Measurements from ENCODE around the gene SOWAHA. TPM values are rescaled to one million over a fixed set of nuclear protein-coding genes. Genes with fewer than 3 reads are reported as not detected.

SOWAHA gene
- total RNA-seq, 1 experiment from 2014 or later: 3.7 TPM

- H3K9me3 Mint-ChIP-seq (ENCODE audit: unreplicated experiment): no peaks in the 10 kb centered on the region
- no peak overlapping the region for H3K27ac Mint-ChIP-seq (ENCODE audit: unreplicated experiment)
- intact Hi-C loops (cut with micrococcal nuclease; ENCODE audit: unreplicated experiment): no loop called here
- H3K4me3 ChIP-seq (ENCODE audit: low read depth, low read length): no peak overlapping the region
- no peaks in the 10 kb centered on the region; the same call in 1 of the 2 replicates for H3K36me3 ChIP-seq (ENCODE audit: control insufficient read depth, insufficient read depth, low read length)
- H3K27me3 Mint-ChIP-seq (ENCODE audit: insufficient read depth, unreplicated experiment): no peaks in the 10 kb centered on the region
- no peak overlapping the region for H3K4me3 Mint-ChIP-seq (ENCODE audit: unreplicated experiment)
- peaks cover 5% of the 10 kb centered on the region for H3K4me1 ChIP-seq
- ChIA-PET POLR2A (interaction anchor here (0.6 kb wide), 1 partner anchor 36 kb away, joined by 4 read pairs; no protein-coding TSS in a partner anchor), CTCF (no interaction called here)
- DNase-seq: no peak
- TF ChIP-seq, protein P1, sequence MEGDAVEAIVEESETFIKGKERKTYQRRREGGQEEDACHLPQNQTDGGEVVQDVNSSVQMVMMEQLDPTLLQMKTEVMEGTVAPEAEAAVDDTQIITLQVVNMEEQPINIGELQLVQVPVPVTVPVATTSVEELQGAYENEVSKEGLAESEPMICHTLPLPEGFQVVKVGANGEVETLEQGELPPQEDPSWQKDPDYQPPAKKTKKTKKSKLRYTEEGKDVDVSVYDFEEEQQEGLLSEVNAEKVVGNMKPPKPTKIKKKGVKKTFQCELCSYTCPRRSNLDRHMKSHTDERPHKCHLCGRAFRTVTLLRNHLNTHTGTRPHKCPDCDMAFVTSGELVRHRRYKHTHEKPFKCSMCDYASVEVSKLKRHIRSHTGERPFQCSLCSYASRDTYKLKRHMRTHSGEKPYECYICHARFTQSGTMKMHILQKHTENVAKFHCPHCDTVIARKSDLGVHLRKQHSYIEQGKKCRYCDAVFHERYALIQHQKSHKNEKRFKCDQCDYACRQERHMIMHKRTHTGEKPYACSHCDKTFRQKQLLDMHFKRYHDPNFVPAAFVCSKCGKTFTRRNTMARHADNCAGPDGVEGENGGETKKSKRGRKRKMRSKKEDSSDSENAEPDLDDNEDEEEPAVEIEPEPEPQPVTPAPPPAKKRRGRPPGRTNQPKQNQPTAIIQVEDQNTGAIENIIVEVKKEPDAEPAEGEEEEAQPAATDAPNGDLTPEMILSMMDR (IDR thresholded peaks at IDR 0.05; ENCODE audit: insufficient read depth in 1 of 2, low read depth in 1 of 2, low read length in 1 of 2, severe bottlenecking in 1 of 2, unreplicated experiment in 1 of 2): no peak
- no peaks in the 10 kb centered on the region for H3K27me3 ChIP-seq (replicated peaks; ENCODE audit: control insufficient read depth, insufficient read depth, low read length)
- no peaks in the 10 kb centered on the region for H3K9me3 ChIP-seq
- H3K36me3 Mint-ChIP-seq (ENCODE audit: insufficient read depth, unreplicated experiment): no peaks in the 10 kb centered on the region
- H3K4me1 Mint-ChIP-seq (ENCODE audit: low read depth, unreplicated experiment): no peaks in the 10 kb centered on the region
- no TSS peak for BruUV-seq (replicated peaks)
Measured at GRCh38 chr5:132825834-132826391, 12.8 kb downstream of the SOWAHA start.

GRCh38 chr5:132826424-132827082, 13.5 kb downstream of the SOWAHA start:
- Mint-ChIP-seq H3K9me3 (ENCODE audit: unreplicated experiment) (no peaks in the 10 kb centered on the region), H3K4me3 (ENCODE audit: unreplicated experiment) (no peak overlapping the region), H3K4me1 (ENCODE audit: low read depth, unreplicated experiment) (no peaks in the 10 kb centered on the region), H3K27me3 (ENCODE audit: insufficient read depth, unreplicated experiment) (no peaks in the 10 kb centered on the region), H3K27ac (ENCODE audit: unreplicated experiment) (no peak overlapping the region), H3K36me3 (ENCODE audit: insufficient read depth, unreplicated experiment) (peaks cover 5% of the 10 kb centered on the region)
- Histone ChIP-seq H3K4me1 (peaks cover 10% of the 10 kb centered on the region), H3K4me3 (ENCODE audit: low read depth, low read length) (no peak overlapping the region), H3K9me3 (no peaks in the 10 kb centered on the region), H3K27me3 (replicated peaks; ENCODE audit: control insufficient read depth, insufficient read depth, low read length) (no peaks in the 10 kb centered on the region), H3K36me3 (ENCODE audit: control insufficient read depth, insufficient read depth, low read length) (no peaks in the 10 kb centered on the region; the same call in 1 of the 2 replicates)
- POLR2A ChIA-PET: interaction anchor here (0.6 kb wide), 1 partner anchor 37 kb away, joined by 4 read pairs; no protein-coding TSS in a partner anchor
- no TSS peak for BruUV-seq (replicated peaks)
- CTCF ChIA-PET: no interaction called here
- intact Hi-C loops (cut with micrococcal nuclease; ENCODE audit: unreplicated experiment): no loop called here
- DNase-seq: no peak
- TF ChIP-seq, protein P1 (IDR thresholded peaks at IDR 0.05; ENCODE audit: insufficient read depth in 1 of 2, low read depth in 1 of 2, low read length in 1 of 2, severe bottlenecking in 1 of 2, unreplicated experiment in 1 of 2): no peak

DNA sequence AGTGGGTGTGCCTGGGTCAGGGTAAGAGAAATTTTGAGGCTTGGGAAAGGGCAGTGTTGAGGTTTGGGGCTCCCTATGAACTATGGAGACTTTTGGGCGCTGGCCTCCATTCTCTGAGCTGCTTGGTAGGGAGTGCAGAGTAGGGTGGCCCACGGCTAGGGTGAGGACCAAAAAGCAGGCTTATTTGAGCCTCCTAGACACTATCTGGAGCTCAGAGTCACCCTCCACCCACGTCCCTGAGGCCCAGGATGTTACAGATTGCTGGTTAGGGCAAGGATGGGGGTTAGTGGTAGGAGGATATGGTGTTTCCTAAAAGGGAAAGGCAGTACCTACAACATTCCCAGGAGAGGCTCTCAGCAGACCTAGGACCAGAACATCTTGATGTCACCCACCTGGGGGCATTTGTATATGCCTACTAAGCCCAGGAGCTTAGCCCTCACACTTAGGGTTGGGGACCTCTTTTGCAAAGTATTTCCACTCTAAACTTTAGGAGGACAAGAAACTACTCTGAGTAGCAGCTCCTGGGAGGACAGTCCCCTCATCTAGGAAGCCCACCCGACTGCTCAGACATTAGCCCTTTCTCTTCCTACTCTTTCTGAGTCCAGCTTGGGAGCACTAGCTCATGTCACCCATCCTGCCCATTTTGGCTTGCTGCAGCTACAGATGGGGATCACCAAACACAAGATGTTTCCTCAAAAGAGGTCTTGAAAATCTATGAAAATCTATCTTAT, 15.0 kb downstream of the SOWAHA start:
- no peaks in the 10 kb centered on the region for H3K27me3 ChIP-seq (replicated peaks; ENCODE audit: control insufficient read depth, insufficient read depth, low read length)
- no peak overlapping the region for H3K4me3 ChIP-seq (ENCODE audit: low read depth, low read length)
- TF ChIP-seq, protein P1 (IDR thresholded peaks at IDR 0.05; ENCODE audit: insufficient read depth in 1 of 2, low read depth in 1 of 2, low read length in 1 of 2, severe bottlenecking in 1 of 2, unreplicated experiment in 1 of 2): no peak
- H3K4me3 Mint-ChIP-seq (ENCODE audit: unreplicated experiment): no peak overlapping the region
- peaks cover 10% of the 10 kb centered on the region for H3K4me1 ChIP-seq
- peaks cover 5% of the 10 kb centered on the region for H3K36me3 Mint-ChIP-seq (ENCODE audit: insufficient read depth, unreplicated experiment)
- ChIA-PET POLR2A (no interaction called here), CTCF (interaction anchor here (0.6 to 2.0 kb wide), 4 partner anchors 8 to 327 kb away, joined by 3 to 6 read pairs (median 3); no protein-coding TSS in a partner anchor)
- H3K4me1 Mint-ChIP-seq (ENCODE audit: low read depth, unreplicated experiment): no peaks in the 10 kb centered on the region
- no peaks in the 10 kb centered on the region; the same call in 1 of the 2 replicates for H3K36me3 ChIP-seq (ENCODE audit: control insufficient read depth, insufficient read depth, low read length)
- no peak overlapping the region for H3K27ac Mint-ChIP-seq (ENCODE audit: unreplicated experiment)
- no peaks in the 10 kb centered on the region for H3K9me3 Mint-ChIP-seq (ENCODE audit: unreplicated experiment)
- no peaks in the 10 kb centered on the region for H3K9me3 ChIP-seq
- no peaks in the 10 kb centered on the region for H3K27me3 Mint-ChIP-seq (ENCODE audit: insufficient read depth, unreplicated experiment)
- DNase-seq: no peak
- no TSS peak for BruUV-seq (replicated peaks)
- intact Hi-C loops (cut with micrococcal nuclease; ENCODE audit: unreplicated experiment): no loop called here

Data from Caco-2 (cell line).